IPS DF 6.9 (cell line): Measurements from ENCODE around the gene USP32.

Experiments
- DNase-seq: peaks from one replicate; pipeline ENCODE4 v3.0.0-alpha.2; 2013; ENCODE audit warnings: low read depth, low spot score
- H3K27ac ChIP-seq: one replicate; pipeline ENCODE4 v1.5.1; 2013; ENCODE audit warnings: low read length, control low read depth
- H3K27me3 ChIP-seq: 2 replicates; pipeline ENCODE4 v1.6.1; 2013; ENCODE audit warnings: mild to moderate bottlenecking, low read length; ENCODE audit not compliant: control insufficient read depth, insufficient read depth
- H3K36me3 ChIP-seq: 2 replicates; pipeline ENCODE4 v1.6.1; 2013; ENCODE audit warnings: low read length; ENCODE audit not compliant: control insufficient read depth, insufficient read depth
- H3K4me1 ChIP-seq: 2 replicates; pipeline ENCODE4 v1.6.1; 2013; ENCODE audit warnings: low read length; ENCODE audit not compliant: control insufficient read depth, insufficient read depth
- H3K4me3 ChIP-seq: 2 replicates; pipeline ENCODE4 v1.5.1; 2013; ENCODE audit warnings: mild to moderate bottlenecking, low read length
- H3K9me3 ChIP-seq: 2 replicates; pipeline ENCODE4 v1.6.1; 2013; ENCODE audit warnings: low read length, inconsistent platforms; ENCODE audit not compliant: control insufficient read depth, insufficient read depth
- WGBS: extraction: QIAGEN DNeasy Blood & Tissue Kit; methylation state at CpG from one replicate; pipeline ENCODE4 v1.1.7; 2013; ENCODE audit warnings: mixed read lengths, missing lambda C conversion rate; ENCODE audit not compliant: insufficient read length, insufficient coverage; 5-methylcytosine and 5-hydroxymethylcytosine counted together

The USP32 gene

DNA sequence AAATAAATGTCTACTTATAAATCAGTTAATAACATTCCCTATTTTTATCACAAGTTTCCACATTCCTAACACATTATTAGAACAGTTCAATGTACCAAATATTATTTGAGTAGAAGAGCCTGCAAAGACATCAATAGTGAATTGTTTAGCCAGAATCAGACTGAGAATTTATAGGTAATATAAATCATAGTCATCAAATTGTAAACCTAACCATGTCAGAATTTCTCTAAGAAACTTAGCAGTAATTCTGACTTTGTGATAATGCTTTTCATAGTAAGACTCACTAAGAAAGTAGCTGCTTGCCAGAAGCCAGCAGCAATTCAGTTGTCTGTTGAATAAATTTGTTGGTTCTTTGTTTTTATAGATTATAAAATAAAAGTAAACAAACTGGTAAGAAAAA, 111.3 kb downstream of the USP32 start:
- Histone ChIP-seq H3K9me3 (no peaks in the 10 kb centered on the region), H3K27me3 (no peaks in the 10 kb centered on the region), H3K4me1 (no peaks in the 10 kb centered on the region), H3K27ac (no peak overlapping the region), H3K4me3 (no peak overlapping the region), H3K36me3 (no peaks in the 10 kb centered on the region)
- DNase-seq, result no peak

GRCh38 chr17:60278237-60278636, 113.7 kb downstream of the USP32 start:
- no peaks in the 10 kb centered on the region for H3K27me3 ChIP-seq
- no peaks in the 10 kb centered on the region for H3K36me3 ChIP-seq
- H3K27ac ChIP-seq, result no peak overlapping the region
- no CpG with 5 or more reads among the region's 2 CpGs for WGBS
- H3K4me1 ChIP-seq, result no peaks in the 10 kb centered on the region
- DNase-seq, result no peak
- H3K4me3 ChIP-seq, result no peak overlapping the region
- no peaks in the 10 kb centered on the region for H3K9me3 ChIP-seq

- WGBS, result no CpG with 5 or more reads among the region's 1 CpG
- H3K27me3 ChIP-seq, result no peaks in the 10 kb centered on the region
- no peak for DNase-seq
- no peaks in the 10 kb centered on the region for H3K4me1 ChIP-seq
- no peaks in the 10 kb centered on the region for H3K36me3 ChIP-seq
- H3K27ac ChIP-seq, result no peak overlapping the region
- H3K4me3 ChIP-seq, result no peak overlapping the region
- H3K9me3 ChIP-seq, result no peaks in the 10 kb centered on the region
Observed at GRCh38 chr17:60277258-60277657, 114.7 kb downstream of the USP32 start.

GRCh38 chr17:60269417-60269816, 122.5 kb downstream of the USP32 start:
- no peaks in the 10 kb centered on the region for H3K36me3 ChIP-seq
- no peak overlapping the region for H3K4me3 ChIP-seq
- no peaks in the 10 kb centered on the region for H3K27me3 ChIP-seq
- DNase-seq, result no peak
- H3K27ac ChIP-seq, result no peak overlapping the region
- WGBS, result no CpG with 5 or more reads among the region's 1 CpG
- H3K4me1 ChIP-seq, result no peaks in the 10 kb centered on the region
- H3K9me3 ChIP-seq, result no peaks in the 10 kb centered on the region

GRCh38 chr17:60260540-60260939, 131.4 kb downstream of the USP32 start:
- Histone ChIP-seq H3K4me3 (no peak overlapping the region), H3K9me3 (no peaks in the 10 kb centered on the region), H3K4me1 (peaks cover 1% of the 10 kb centered on the region; the same call in 1 of the 2 replicates), H3K27me3 (no peaks in the 10 kb centered on the region), H3K36me3 (no peaks in the 10 kb centered on the region; the same call in 1 of the 2 replicates), H3K27ac (no peak overlapping the region)
- WGBS, result no CpG with 5 or more reads among the region's 1 CpG
- no peak for DNase-seq

DNA sequence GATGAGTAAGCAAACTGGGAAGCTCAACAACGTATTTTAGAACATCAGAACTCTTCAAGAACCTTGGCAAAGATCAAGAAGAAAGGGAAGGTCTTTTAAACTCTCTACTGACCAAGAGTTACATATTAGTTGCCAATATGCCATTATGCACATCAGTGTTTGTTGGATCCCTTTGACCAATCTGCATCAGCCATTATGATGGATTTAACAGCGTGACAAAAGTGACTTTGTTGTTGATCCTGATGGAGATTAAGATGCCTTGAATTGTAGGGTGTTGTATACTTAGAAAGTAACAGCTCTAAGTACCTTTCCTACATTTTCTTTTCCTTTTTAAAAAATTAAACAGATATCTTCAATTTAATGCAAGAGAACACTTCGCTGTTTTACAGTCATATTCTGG, 133.6 kb downstream of the USP32 start:
- peaks cover 1% of the 10 kb centered on the region; the same call in 1 of the 2 replicates for H3K4me1 ChIP-seq
- H3K27ac ChIP-seq, result no peak overlapping the region
- H3K36me3 ChIP-seq, result no peaks in the 10 kb centered on the region; the same call in 1 of the 2 replicates
- no peaks in the 10 kb centered on the region for H3K9me3 ChIP-seq
- no peak for DNase-seq
- no CpG with 5 or more reads among the region's 3 CpGs for WGBS
- no peaks in the 10 kb centered on the region for H3K27me3 ChIP-seq
- no peak overlapping the region for H3K4me3 ChIP-seq

- DNase-seq, result no peak
- no peak overlapping the region for H3K27ac ChIP-seq
- H3K4me1 ChIP-seq, result peaks cover 1% of the 10 kb centered on the region; the same call in 1 of the 2 replicates
- no peaks in the 10 kb centered on the region for H3K27me3 ChIP-seq
- H3K4me3 ChIP-seq, result no peak overlapping the region
- no peaks in the 10 kb centered on the region for H3K9me3 ChIP-seq
- H3K36me3 ChIP-seq, result no peaks in the 10 kb centered on the region; the same call in 1 of the 2 replicates
Observed at GRCh38 chr17:60256174-60256573, 135.8 kb downstream of the USP32 start.

- DNase-seq, result no peak
- H3K36me3 ChIP-seq, result peaks cover 8% of the 10 kb centered on the region; the same call in 1 of the 2 replicates
Observed at GRCh38 chr17:60253048-60253447, 138.9 kb downstream of the USP32 start.

DNA sequence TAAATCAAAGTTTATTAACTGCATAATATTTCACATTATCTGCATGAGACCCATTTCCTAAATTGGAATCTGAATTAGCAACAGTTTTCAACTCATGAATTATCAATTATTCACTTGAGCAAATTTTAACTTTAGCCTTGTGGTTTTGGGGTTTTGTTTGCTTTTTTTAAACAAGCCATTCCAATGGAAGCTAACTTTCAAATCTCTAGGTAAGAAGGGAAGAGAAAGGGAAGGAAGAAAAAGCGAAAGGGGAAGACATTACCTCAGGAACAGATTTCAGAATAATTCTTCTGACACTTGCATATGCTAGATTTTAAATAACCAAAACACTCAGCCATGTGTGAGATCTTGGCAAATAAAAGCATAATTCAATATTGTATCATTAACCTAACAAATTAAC, 139.5 kb downstream of the USP32 start:
- Histone ChIP-seq H3K36me3 (peaks cover 8% of the 10 kb centered on the region; the same call in 1 of the 2 replicates), H3K4me3 (no peak overlapping the region), H3K9me3 (no peaks in the 10 kb centered on the region), H3K27me3 (no peaks in the 10 kb centered on the region), H3K4me1 (no peaks in the 10 kb centered on the region), H3K27ac (no peak overlapping the region)
- no CpG with 5 or more reads among the region's 1 CpG for WGBS
- DNase-seq, result no peak

More at GRCh38 chr17:60253048-60253447, 138.9 kb downstream of the USP32 start:
- Histone ChIP-seq H3K27ac (no peak overlapping the region), H3K9me3 (no peaks in the 10 kb centered on the region), H3K4me1 (no peaks in the 10 kb centered on the region; the same call in 1 of the 2 replicates), H3K27me3 (no peaks in the 10 kb centered on the region), H3K4me3 (no peak overlapping the region)
- WGBS, result no CpG with 5 or more reads among the region's 2 CpGs

- Histone ChIP-seq H3K36me3 (peaks cover 8% of the 10 kb centered on the region; the same call in 1 of the 2 replicates), H3K9me3 (no peaks in the 10 kb centered on the region), H3K4me1 (no peaks in the 10 kb centered on the region), H3K27me3 (no peaks in the 10 kb centered on the region), H3K4me3 (no peak overlapping the region), H3K27ac (no peak overlapping the region)
- no peak for DNase-seq
Observed at GRCh38 chr17:60249290-60249826, 142.6 kb downstream of the USP32 start.

- no peak for DNase-seq
- no peak overlapping the region for H3K4me3 ChIP-seq
- WGBS, result no CpG with 5 or more reads among the region's 5 CpGs
Observed at GRCh38 chr17:60248618-60249289, 143.2 kb downstream of the USP32 start.

More at GRCh38 chr17:60248618-60249289, 143.2 kb downstream of the USP32 start:
- Histone ChIP-seq H3K27me3 (no peaks in the 10 kb centered on the region), H3K4me1 (no peaks in the 10 kb centered on the region), H3K36me3 (peaks cover 8% of the 10 kb centered on the region; the same call in 1 of the 2 replicates), H3K27ac (no peak overlapping the region), H3K9me3 (no peaks in the 10 kb centered on the region)
